IPS DF 6.9 (cell line): ENCODE results near the gene OR2AT4.

Experiments
- DNase-seq: peaks from one replicate; pipeline ENCODE4 v3.0.0-alpha.2; 2013; ENCODE audit warnings: low read depth, low spot score
- H3K27ac ChIP-seq: one replicate; pipeline ENCODE4 v1.5.1; 2013; ENCODE audit warnings: low read length, control low read depth
- H3K27me3 ChIP-seq: 2 replicates; pipeline ENCODE4 v1.6.1; 2013; ENCODE audit warnings: mild to moderate bottlenecking, low read length; ENCODE audit not compliant: control insufficient read depth, insufficient read depth
- H3K36me3 ChIP-seq: 2 replicates; pipeline ENCODE4 v1.6.1; 2013; ENCODE audit warnings: low read length; ENCODE audit not compliant: control insufficient read depth, insufficient read depth
- H3K4me1 ChIP-seq: 2 replicates; pipeline ENCODE4 v1.6.1; 2013; ENCODE audit warnings: low read length; ENCODE audit not compliant: control insufficient read depth, insufficient read depth
- H3K4me3 ChIP-seq: 2 replicates; pipeline ENCODE4 v1.5.1; 2013; ENCODE audit warnings: mild to moderate bottlenecking, low read length
- H3K9me3 ChIP-seq: 2 replicates; pipeline ENCODE4 v1.6.1; 2013; ENCODE audit warnings: low read length, inconsistent platforms; ENCODE audit not compliant: control insufficient read depth, insufficient read depth
- WGBS: extraction: QIAGEN DNeasy Blood & Tissue Kit; methylation state at CpG from one replicate; pipeline ENCODE4 v1.1.7; 2013; ENCODE audit warnings: mixed read lengths, missing lambda C conversion rate; ENCODE audit not compliant: insufficient read length, insufficient coverage; 5-methylcytosine and 5-hydroxymethylcytosine counted together

OR2AT4 gene

GRCh38 chr11:75096456-75097172 is at the start of gene OR2AT4:
TSS of gene OR2AT4 (minus strand) at chr11:75096876.
- whole genome bisulfite sequencing: no CpG with 5 or more reads among the region's 9 CpGs
- no peaks in the 10 kb centered on the region for H3K36me3 ChIP-seq

GRCh38 chr11:75145972-75146519 is 49.4 kb upstream of the OR2AT4 start:
- DNase-seq: no peak
- Histone ChIP-seq H3K4me1 (no peaks in the 10 kb centered on the region), H3K9me3 (no peaks in the 10 kb centered on the region), H3K4me3 (no peak overlapping the region), H3K27me3 (no peaks in the 10 kb centered on the region), H3K36me3 (no peaks in the 10 kb centered on the region), H3K27ac (no peak overlapping the region)
- WGBS: no CpG with 5 or more reads among the region's 6 CpGs

More at GRCh38 chr11:75096456-75097172, at the start of gene OR2AT4:
- no peak within 1 kb of the TSS for H3K4me3 ChIP-seq
- DNase-seq: no peak
- no peaks in the 10 kb centered on the region for H3K9me3 ChIP-seq
- H3K27ac ChIP-seq: no peak within 1 kb of the TSS
- H3K4me1 ChIP-seq: peaks cover 3% of the 10 kb centered on the region; the same call in 1 of the 2 replicates
- H3K27me3 ChIP-seq: no peaks in the 10 kb centered on the region

DNA sequence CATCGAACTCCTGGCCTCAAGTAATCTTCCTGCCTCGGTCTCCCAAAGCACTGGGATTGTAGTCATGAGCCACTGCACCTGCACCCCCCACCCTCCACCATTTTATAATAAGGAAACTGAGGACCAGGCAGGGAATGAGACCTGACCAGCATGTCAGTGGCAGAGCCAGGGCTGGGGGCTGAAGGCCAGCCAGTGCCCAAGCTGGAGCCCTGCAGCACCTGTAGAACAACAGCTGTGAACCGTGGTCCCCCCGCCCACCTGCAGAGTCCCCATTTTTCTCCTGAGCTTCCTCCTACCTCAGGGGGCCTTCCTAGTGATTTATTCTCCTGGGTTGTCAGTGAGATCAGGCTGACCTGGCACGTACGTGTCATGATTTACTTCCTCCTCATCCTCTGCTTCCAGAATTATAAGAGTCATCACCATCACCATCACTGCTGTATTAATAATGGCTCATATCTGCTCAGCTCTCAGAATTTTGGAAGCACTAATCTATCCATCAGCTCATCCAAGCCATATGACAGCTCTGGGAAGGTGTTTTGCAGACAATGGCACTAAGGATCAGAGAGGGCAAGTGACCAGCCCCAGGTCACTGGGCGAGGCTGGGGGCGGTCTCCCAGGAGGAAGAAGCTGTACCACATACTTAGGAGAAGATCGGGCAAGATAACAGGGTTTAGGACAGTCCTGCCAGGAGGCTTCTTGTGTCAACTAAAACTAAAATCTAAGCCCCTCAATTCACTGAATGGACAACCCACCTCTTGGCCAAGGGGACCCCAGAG is 48.7 kb upstream of the OR2AT4 start:
- Histone ChIP-seq H3K27me3 (no peaks in the 10 kb centered on the region), H3K27ac (no peak overlapping the region), H3K4me3 (no peak overlapping the region), H3K4me1 (no peaks in the 10 kb centered on the region), H3K9me3 (no peaks in the 10 kb centered on the region), H3K36me3 (no peaks in the 10 kb centered on the region)
- no peak for DNase-seq
- no CpG with 5 or more reads among the region's 9 CpGs for WGBS

DNA sequence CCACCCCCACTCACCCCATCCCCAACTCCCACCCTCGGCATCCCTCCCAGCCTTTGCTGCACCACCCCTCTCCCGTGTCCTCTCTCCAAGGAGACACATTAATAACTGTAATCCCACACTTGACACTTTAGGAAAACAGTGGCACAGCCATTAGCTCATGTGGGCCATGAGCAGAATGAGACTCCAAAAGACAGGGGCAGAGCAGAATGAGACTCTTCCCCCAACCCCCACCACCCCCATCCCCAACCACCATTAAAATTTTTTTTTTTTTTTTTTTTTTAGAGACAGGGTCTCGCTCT is 48.0 kb upstream of the OR2AT4 start:
- no peaks in the 10 kb centered on the region for H3K4me1 ChIP-seq
- H3K36me3 ChIP-seq: no peaks in the 10 kb centered on the region
- no peak for DNase-seq
- no peaks in the 10 kb centered on the region for H3K9me3 ChIP-seq
- no peaks in the 10 kb centered on the region for H3K27me3 ChIP-seq
- H3K27ac ChIP-seq: no peak overlapping the region
- WGBS: no CpG with 5 or more reads among the region's 3 CpGs
- H3K4me3 ChIP-seq: no peak overlapping the region

- no CpG with 5 or more reads among the region's 6 CpGs for WGBS
- no peak overlapping the region for H3K27ac ChIP-seq
- H3K9me3 ChIP-seq: no peaks in the 10 kb centered on the region
- H3K27me3 ChIP-seq: no peaks in the 10 kb centered on the region
- no peaks in the 10 kb centered on the region for H3K4me1 ChIP-seq
- no peaks in the 10 kb centered on the region for H3K36me3 ChIP-seq
- H3K4me3 ChIP-seq: no peak overlapping the region
- no peak for DNase-seq
These were observed 46.7 kb upstream of the OR2AT4 start for GRCh38 chr11:75143420-75143731.

DNA sequence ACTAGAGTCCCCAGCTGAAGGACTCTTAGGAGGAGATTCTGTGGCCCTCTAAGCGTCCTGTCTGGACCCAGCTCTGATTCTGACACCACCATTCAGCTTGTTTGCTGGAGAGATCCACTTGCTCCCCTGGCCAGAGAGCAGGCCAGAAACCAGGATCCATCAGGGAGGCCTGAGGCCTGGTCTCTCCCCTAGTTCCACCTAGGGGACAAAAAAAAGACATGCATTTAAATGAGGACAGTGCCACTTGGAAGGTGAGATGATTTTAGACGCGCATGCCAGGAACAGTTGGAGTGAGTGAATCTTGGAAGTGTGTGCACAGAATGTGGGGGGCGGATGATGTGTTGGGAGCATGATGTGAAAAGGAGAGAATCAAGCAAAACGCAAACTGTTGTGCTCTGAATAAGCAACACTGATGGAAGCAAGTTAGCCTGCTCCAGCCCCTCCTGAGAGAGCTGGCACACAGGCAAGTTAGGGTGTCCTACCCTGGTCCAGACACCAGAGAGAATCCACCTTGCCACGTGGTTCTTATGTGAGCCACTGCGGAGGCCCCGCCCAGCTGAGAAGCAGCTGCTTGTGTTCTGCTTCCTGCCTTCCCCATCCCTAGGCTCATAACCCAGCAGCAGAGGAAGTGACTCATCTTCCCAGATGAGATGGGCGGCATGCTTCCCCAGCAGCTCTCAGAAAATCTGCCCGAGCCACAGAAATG is 46.2 kb upstream of the OR2AT4 start:
- Histone ChIP-seq H3K27me3 (no peaks in the 10 kb centered on the region), H3K27ac (no peak overlapping the region), H3K9me3 (no peaks in the 10 kb centered on the region), H3K36me3 (no peaks in the 10 kb centered on the region), H3K4me1 (no peaks in the 10 kb centered on the region), H3K4me3 (no peak overlapping the region)
- WGBS: no CpG with 5 or more reads among the region's 10 CpGs
- DNase-seq: peak; percentile 9

- H3K9me3 ChIP-seq: no peaks in the 10 kb centered on the region
- H3K4me3 ChIP-seq: no peak overlapping the region
- H3K36me3 ChIP-seq: no peaks in the 10 kb centered on the region
- WGBS: no CpG with 5 or more reads among the region's 6 CpGs
- H3K27me3 ChIP-seq: no peaks in the 10 kb centered on the region
- no peaks in the 10 kb centered on the region for H3K4me1 ChIP-seq
- no peak for DNase-seq
- H3K27ac ChIP-seq: no peak overlapping the region
These were observed 44.5 kb upstream of the OR2AT4 start for GRCh38 chr11:75141166-75141565.

DNA sequence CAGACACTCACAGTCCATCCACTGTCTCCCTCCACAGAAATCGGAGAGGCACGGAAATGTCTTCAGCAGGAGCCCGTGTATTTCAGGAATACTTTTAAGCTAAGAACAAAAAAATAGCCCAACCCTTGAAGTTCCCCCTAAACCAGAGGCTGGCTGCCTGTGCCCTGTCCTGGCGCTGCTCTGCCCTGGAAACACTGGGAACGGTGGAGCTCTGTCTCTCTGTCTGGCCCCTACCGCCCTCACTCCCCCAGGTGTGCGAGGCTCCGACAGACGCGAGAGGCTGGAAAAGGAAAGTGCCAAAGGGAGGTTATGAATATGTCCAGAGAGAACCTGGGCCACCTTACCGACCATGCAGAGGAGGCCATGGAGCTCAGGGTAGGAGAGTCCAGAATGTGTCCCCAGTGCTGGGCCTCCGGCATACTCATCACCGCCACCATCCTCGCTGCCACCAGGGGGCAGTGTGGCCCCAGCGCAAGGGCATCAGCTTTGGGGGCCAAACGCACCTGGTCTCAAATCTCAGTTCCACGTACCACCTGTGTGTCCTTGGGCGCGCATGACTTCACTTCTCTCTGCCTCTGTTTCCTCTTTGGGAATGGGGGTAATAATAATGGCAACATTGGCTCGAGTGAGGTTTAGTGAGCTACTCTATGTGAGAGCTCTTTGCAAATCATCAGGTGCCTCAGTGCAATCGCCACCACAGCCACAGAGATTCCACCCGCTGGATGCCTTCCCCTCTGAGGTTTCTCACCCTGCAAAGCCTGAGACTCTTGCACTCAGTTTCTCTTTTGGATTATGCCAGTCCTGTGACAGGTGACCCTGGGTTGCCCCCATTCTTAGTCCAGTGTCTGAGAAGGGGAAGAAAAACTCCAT is 43.8 kb upstream of the OR2AT4 start:
- H3K4me3 ChIP-seq: no peak overlapping the region
- H3K36me3 ChIP-seq: no peaks in the 10 kb centered on the region
- H3K9me3 ChIP-seq: no peaks in the 10 kb centered on the region
- DNase-seq: peak; percentile 39
- no peaks in the 10 kb centered on the region for H3K4me1 ChIP-seq
- no peak overlapping the region for H3K27ac ChIP-seq
- WGBS: no CpG with 5 or more reads among the region's 22 CpGs
- H3K27me3 ChIP-seq: no peaks in the 10 kb centered on the region

DNA sequence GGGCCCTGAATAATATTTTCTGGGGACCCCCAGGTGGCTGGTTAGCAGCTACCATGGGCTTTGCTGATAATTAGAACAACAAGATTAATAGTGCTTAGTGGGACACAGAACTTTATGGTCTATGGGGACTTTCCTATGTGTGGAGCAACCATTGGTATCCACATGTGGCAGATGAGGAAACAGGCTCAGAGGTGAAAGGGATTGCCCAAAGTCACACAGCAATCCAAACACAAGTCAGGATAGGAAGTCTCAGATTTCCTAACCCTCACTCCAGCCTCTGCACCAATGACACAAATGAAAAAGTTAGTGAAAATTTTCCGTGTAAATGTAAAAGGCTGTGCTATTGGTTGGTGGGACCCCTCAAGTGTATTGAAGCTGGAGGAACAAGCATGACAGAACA is 39.0 kb upstream of the OR2AT4 start:
- Histone ChIP-seq H3K27ac (no peak overlapping the region), H3K27me3 (no peaks in the 10 kb centered on the region), H3K4me3 (no peak overlapping the region), H3K9me3 (no peaks in the 10 kb centered on the region), H3K36me3 (no peaks in the 10 kb centered on the region), H3K4me1 (no peaks in the 10 kb centered on the region)
- DNase-seq: no peak
- WGBS: no CpG with 5 or more reads among the region's 1 CpG
